Mucosa of gallbladder (tissue), 1 donor: ENCODE data around the gene CADPS2. TPM values are rescaled to one million over a fixed set of nuclear protein-coding genes. Genes with fewer than 3 reads are reported as not detected.
"Not testable (repeated sequence)": the region's sequence is repeated elsewhere in the genome, so short reads cannot be mapped to it uniquely, and the experiment has no call there.

Experiments used
- DNase-seq: peaks from one replicate; pipeline ENCODE4 v3.0.0-alpha.2; 2020; ENCODE audit warnings: low spot score
- total RNA-seq: library from RNA; stranded (reverse); gene quantifications from one replicate; pipeline ENCODE4 v1.2.1, GENCODE V29; 2021
- donor health status: DM: no; HTN: no; CAD: no.

The CADPS2 gene
- total RNA-seq, 1 donor from 2014 or later = 38.4 TPM

DNA sequence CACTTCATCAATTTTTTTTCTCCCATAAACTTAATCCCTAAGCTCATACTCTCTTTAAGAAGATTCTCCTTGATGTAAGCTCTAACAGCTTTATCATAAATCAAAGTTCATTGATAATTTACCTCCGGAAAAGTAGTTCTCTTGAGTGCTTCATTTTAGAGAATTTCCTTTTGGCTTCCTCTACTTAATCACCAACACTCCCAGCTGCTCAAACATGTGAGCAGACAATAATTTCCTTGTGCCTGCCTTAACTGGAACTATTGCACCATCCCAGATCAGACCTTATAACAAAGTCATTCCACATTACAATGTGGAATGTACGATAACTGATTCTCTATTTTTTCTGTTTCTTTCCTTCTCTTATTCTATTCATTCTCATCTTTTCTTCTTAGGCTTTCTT is 587.6 kb downstream of the CADPS2 start:
- no peak for DNase-seq

DNA sequence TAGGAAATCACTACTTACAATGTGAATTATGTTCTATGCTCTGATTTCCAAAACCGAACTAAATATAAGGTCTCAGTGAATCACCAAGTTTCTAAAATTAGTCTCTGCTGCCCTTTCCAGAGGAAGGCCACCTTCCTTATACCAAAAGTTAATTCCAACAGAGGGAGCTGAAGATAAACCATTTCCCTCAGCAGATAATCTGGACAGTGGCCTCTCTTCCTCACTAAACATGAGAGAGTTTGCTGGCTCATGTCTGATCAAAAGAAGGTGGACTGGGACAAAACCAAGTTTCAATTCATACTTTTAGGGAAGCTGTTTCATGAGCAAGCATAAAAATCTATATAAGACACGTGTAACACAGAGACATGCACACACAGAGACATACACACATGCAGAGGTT is 588.1 kb downstream of the CADPS2 start:
- no peak for DNase-seq

DNA sequence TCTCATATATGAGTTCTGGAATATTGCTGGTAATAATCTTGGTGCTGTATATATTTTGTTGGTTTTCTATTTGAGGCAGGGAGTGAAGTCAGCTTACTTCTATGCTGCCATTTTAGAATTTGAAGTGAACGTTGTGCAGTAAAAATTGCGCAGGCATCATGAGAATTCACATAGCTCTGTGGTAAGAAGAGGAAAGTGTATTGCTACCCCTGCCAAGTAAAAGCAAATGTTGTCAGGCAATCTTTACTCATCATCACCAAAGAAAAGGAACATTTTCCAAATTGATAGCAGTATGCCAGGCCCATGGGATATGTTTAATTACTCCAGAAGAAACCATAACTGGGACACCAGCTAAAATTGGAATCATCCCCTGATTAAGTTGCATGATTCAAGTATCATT is 595.1 kb downstream of the CADPS2 start:
- no peak for DNase-seq

DNA sequence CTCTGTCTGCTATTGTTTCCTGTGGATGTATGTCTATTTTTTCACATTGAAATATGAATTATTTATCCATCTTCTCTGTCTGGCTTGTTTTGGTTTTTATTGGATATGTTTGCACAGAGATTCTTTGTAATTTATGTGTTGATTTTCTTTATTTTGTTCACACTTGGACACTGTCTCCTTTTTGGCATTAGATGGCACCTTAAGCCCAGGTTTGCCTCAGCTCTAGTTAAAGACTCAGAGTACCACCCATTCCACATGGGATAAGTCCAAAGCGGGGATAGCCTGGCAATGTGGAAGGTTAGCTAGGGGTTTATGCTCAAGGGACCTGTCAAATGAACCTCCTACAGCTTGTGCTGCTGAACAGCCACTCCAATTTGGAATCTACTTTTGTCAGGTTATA is 595.8 kb downstream of the CADPS2 start:
- DNase-seq = no peak

DNA sequence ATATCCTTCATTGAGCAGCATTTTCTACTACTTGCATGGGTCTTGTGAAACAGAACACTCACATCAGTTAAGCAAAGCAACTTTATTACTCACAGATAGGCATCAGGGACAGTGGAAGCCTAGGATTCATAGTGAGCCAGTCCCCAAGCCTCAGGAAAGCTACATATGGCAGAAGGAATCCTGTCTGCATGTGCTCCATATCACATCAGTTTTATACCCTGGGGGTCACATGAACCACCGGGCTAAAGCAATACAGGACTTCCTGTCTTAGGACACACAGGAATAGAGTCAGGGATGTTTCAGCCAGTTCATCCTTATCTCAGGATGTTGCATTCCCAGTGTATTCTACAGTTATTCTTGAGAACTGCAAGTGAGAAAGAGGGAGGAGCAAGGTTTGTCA is 596.8 kb downstream of the CADPS2 start:
- no peak for DNase-seq

DNA sequence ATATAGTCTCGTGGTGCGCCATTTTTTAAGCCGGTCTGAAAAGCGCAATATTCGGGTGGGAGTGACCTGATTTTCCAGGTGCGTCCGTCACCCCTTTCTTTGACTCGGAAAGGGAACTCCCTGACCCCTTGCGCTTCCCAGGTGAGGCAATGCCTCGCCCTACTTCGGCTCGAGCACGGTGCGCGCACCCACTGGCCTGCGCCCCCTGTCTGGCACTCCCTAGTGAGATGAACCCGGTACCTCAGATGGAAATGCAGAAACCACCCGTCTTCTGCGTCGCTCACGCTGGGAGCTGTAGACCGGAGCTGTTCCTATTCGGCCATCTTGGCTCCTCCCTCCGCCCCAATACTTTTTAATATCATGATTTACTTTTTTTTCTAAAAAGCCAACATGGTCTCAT is 601.7 kb downstream of the CADPS2 start:
- DNase-seq = not testable (repeated sequence)

DNA sequence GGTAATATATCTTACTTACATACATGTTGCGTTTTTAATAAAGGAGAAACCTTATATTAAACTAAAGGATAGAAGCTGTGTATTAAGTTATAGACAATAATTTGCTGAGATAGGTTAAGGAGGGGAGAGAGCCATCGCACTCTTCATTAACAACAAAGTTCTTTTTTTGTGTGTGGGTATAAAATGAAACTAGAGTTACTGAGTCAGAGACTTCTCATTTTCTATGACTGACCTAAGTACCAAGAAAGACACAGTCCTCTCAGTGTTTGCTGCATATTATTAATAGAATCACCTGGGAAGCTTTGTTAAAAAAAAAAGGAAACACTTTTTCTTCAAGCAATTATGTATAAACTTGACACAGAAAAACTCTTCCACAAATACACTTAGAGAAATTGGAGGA is 613.1 kb downstream of the CADPS2 start:
- no peak for DNase-seq

DNA sequence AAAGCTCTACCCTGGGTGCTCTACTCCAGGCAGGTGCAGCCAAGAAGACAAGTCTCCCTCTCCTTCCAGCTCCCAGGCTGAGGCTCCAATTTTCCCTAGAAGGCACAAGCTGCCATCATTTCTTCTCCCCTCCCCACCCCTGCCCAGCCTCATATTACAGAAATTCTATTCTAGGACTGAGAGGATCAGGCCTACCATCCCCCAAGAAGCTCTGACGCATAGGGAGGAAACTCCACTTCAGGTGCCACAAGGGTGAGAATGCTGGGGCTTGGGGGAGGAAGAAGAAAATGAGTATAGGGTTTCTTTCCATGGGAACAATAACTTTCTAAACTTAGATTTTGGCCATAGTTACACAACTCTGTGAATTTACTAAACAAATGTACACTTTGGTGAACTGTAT is 617.0 kb downstream of the CADPS2 start:
- no peak for DNase-seq

Other genes starting within 250 kb of the CADPS2 start
- 1.4 TPM for gene RNF133, start 187.3 kb downstream of the CADPS2 start, total RNA-seq
- 1.0 TPM for gene RNF148, start 183.5 kb downstream of the CADPS2 start, total RNA-seq
- gene TAS2R16, start 109.2 kb upstream of the CADPS2 start, total RNA-seq = not detected